SJSA1 (cell line): ENCODE measurements around the gene PKD1L1. TPM values are rescaled to one million over a fixed set of nuclear protein-coding genes. Genes with fewer than 3 reads are reported as not detected.

Experiments
- DNase-seq, 2 experiments: peaks; one replicate each; pipeline ENCODE4 v3.0.0-alpha.2; 2015 to 2020; ENCODE audit warnings: low spot score in 2 of 2, low read depth in 1 of 2
- H3K27ac ChIP-seq: fragments of 250-450 bp; sonication (Bioruptor Pico); 2 replicates; pipeline ENCODE4 v1.5.1; 2020; ENCODE audit warnings: mild to moderate bottlenecking, moderate library complexity
- H3K27me3 ChIP-seq: fragments of 250-450 bp; sonication (Bioruptor Pico); replicated peaks from 2 replicates; pipeline ENCODE4 v1.5.1; 2020; ENCODE audit warnings: mild to moderate bottlenecking, moderate library complexity
- H3K36me3 ChIP-seq: fragments of 250-450 bp; sonication (Bioruptor Pico); 2 replicates; pipeline ENCODE4 v1.5.1; 2020; ENCODE audit warnings: mild to moderate bottlenecking
- H3K4me1 ChIP-seq: fragments of 250-450 bp; sonication (Bioruptor Pico); replicated peaks from 2 replicates; pipeline ENCODE4 v1.6.1; 2021; ENCODE audit warnings: mild to moderate bottlenecking
- H3K4me3 ChIP-seq: fragments of 250-450 bp; sonication (Bioruptor Pico); 2 replicates; pipeline ENCODE4 v1.5.1; 2020; ENCODE audit warnings: mild to moderate bottlenecking
- H3K9me3 ChIP-seq: fragments of 250-450 bp; sonication (Bioruptor Pico); replicated peaks from 2 replicates; pipeline ENCODE4 v1.5.1; 2020; ENCODE audit warnings: mild to moderate bottlenecking
- total RNA-seq: library from RNA; depleted of rRNA; stranded (reverse); fragments of >200 nt; shearing (Covaris generic); gene quantifications from 2 replicates; pipeline ENCODE4 v1.2.3, GENCODE V29; 2014

PKD1L1 gene
- total RNA-seq, 1 experiment from 2014 or later = 0.53 TPM

GRCh38 chr7:47877336-47877735, 70.9 kb downstream of the PKD1L1 start:
- no peak for DNase-seq
- Histone ChIP-seq H3K4me1 (peaks cover 10% of the 10 kb centered on the region), H3K4me3 (no peak overlapping the region), H3K27me3 (no peaks in the 10 kb centered on the region), H3K9me3 (no peaks in the 10 kb centered on the region), H3K27ac (no peak overlapping the region), H3K36me3 (no peaks in the 10 kb centered on the region)

GRCh38 chr7:47875998-47876744, 72.1 kb downstream of the PKD1L1 start:
- DNase-seq = no peak
- Histone ChIP-seq H3K9me3 (no peaks in the 10 kb centered on the region), H3K27me3 (no peaks in the 10 kb centered on the region), H3K4me3 (no peak overlapping the region), H3K4me1 (peaks cover 10% of the 10 kb centered on the region), H3K36me3 (no peaks in the 10 kb centered on the region), H3K27ac (no peak overlapping the region)

- Histone ChIP-seq H3K27ac (no peak overlapping the region), H3K27me3 (no peaks in the 10 kb centered on the region), H3K36me3 (no peaks in the 10 kb centered on the region), H3K4me1 (peaks cover 10% of the 10 kb centered on the region), H3K9me3 (no peaks in the 10 kb centered on the region), H3K4me3 (no peak overlapping the region)
- no peak for DNase-seq
These were observed 72.9 kb downstream of the PKD1L1 start for GRCh38 chr7:47875406-47875805.

GRCh38 chr7:47873762-47874161, 74.5 kb downstream of the PKD1L1 start:
- Histone ChIP-seq H3K9me3 (no peaks in the 10 kb centered on the region), H3K4me1 (peaks cover 10% of the 10 kb centered on the region), H3K36me3 (no peaks in the 10 kb centered on the region), H3K27me3 (no peaks in the 10 kb centered on the region), H3K4me3 (no peak overlapping the region), H3K27ac (peak overlapping the region; percentile 27; the same call in 1 of the 2 replicates)
- peak; percentile 76 to 88 for DNase-seq

- no peak overlapping the region for H3K4me3 ChIP-seq
- DNase-seq = no peak
- H3K27me3 ChIP-seq = no peaks in the 10 kb centered on the region
- no peaks in the 10 kb centered on the region for H3K36me3 ChIP-seq
- H3K4me1 ChIP-seq = no peaks in the 10 kb centered on the region
- H3K27ac ChIP-seq = no peak overlapping the region
- H3K9me3 ChIP-seq = no peaks in the 10 kb centered on the region
These were observed 81.0 kb downstream of the PKD1L1 start for GRCh38 chr7:47867286-47867685.

GRCh38 chr7:47866120-47866519, 82.1 kb downstream of the PKD1L1 start:
- no peaks in the 10 kb centered on the region for H3K36me3 ChIP-seq

GRCh38 chr7:47852330-47853245, 95.7 kb downstream of the PKD1L1 start:
- peaks cover 24% of the 10 kb centered on the region for H3K4me1 ChIP-seq
- no peaks in the 10 kb centered on the region for H3K36me3 ChIP-seq
- no peak overlapping the region for H3K27ac ChIP-seq
- H3K27me3 ChIP-seq = no peaks in the 10 kb centered on the region
- H3K9me3 ChIP-seq = no peaks in the 10 kb centered on the region
- no peak overlapping the region for H3K4me3 ChIP-seq
- DNase-seq = no peak

More at GRCh38 chr7:47866120-47866519, 82.1 kb downstream of the PKD1L1 start:
- Histone ChIP-seq H3K4me1 (no peaks in the 10 kb centered on the region), H3K4me3 (no peak overlapping the region), H3K9me3 (no peaks in the 10 kb centered on the region), H3K27me3 (no peaks in the 10 kb centered on the region), H3K27ac (no peak overlapping the region)
- DNase-seq = no peak

- Histone ChIP-seq H3K27me3 (no peaks in the 10 kb centered on the region), H3K4me1 (peaks cover 44% of the 10 kb centered on the region), H3K4me3 (no peak overlapping the region), H3K9me3 (0 out of 2 replicates have a peak, but pooled peaks cover 2% of the 10 kb centered on the region), H3K27ac (no peak overlapping the region), H3K36me3 (no peaks in the 10 kb centered on the region)
- no peak for DNase-seq
These were observed 101.1 kb downstream of the PKD1L1 start for GRCh38 chr7:47847207-47847606.

- Histone ChIP-seq H3K27me3 (no peaks in the 10 kb centered on the region), H3K36me3 (no peaks in the 10 kb centered on the region), H3K4me1 (peaks cover 48% of the 10 kb centered on the region), H3K27ac (peak overlapping the region; percentile 36), H3K4me3 (no peak overlapping the region), H3K9me3 (0 out of 2 replicates have a peak, but pooled peaks cover 2% of the 10 kb centered on the region)
- DNase-seq = peak in 1 of 2 experiments; percentile 77
These were observed 102.0 kb downstream of the PKD1L1 start for GRCh38 chr7:47846138-47846836.

GRCh38 chr7:47844311-47844710, 104.0 kb downstream of the PKD1L1 start:
- no peak overlapping the region for H3K4me3 ChIP-seq
- H3K27ac ChIP-seq = no peak overlapping the region
- DNase-seq = no peak
- H3K36me3 ChIP-seq = no peaks in the 10 kb centered on the region
- H3K4me1 ChIP-seq = peaks cover 42% of the 10 kb centered on the region
- H3K27me3 ChIP-seq = no peaks in the 10 kb centered on the region
- H3K9me3 ChIP-seq = 0 out of 2 replicates have a peak, but pooled peaks cover 2% of the 10 kb centered on the region

GRCh38 chr7:47843291-47843690, 105.0 kb downstream of the PKD1L1 start:
- Histone ChIP-seq H3K4me3 (no peak overlapping the region), H3K9me3 (0 out of 2 replicates have a peak, but pooled peaks cover 2% of the 10 kb centered on the region), H3K27me3 (no peaks in the 10 kb centered on the region), H3K36me3 (no peaks in the 10 kb centered on the region), H3K4me1 (peaks cover 33% of the 10 kb centered on the region), H3K27ac (no peak overlapping the region)
- DNase-seq = no peak

- Histone ChIP-seq H3K36me3 (no peaks in the 10 kb centered on the region), H3K27me3 (no peaks in the 10 kb centered on the region), H3K9me3 (no peaks in the 10 kb centered on the region), H3K27ac (no peak overlapping the region), H3K4me1 (peaks cover 7% of the 10 kb centered on the region), H3K4me3 (no peak overlapping the region)
- DNase-seq = no peak
These were observed 108.9 kb downstream of the PKD1L1 start for GRCh38 chr7:47839381-47839780.

- Histone ChIP-seq H3K4me3 (no peak overlapping the region), H3K36me3 (no peaks in the 10 kb centered on the region), H3K27ac (no peak overlapping the region), H3K4me1 (peaks cover 7% of the 10 kb centered on the region), H3K9me3 (no peaks in the 10 kb centered on the region), H3K27me3 (no peaks in the 10 kb centered on the region)
- no peak for DNase-seq
These were observed 110.4 kb downstream of the PKD1L1 start for GRCh38 chr7:47837826-47838225.
